ENCODE measurements around the gene PRKAG2. TPM values are rescaled to one million over a fixed set of nuclear protein-coding genes. Genes with fewer than 3 reads are reported as not detected.

The PRKAG2 gene
- total RNA-seq, 1 donor from 2014 or later = 35.4 TPM

DNA sequence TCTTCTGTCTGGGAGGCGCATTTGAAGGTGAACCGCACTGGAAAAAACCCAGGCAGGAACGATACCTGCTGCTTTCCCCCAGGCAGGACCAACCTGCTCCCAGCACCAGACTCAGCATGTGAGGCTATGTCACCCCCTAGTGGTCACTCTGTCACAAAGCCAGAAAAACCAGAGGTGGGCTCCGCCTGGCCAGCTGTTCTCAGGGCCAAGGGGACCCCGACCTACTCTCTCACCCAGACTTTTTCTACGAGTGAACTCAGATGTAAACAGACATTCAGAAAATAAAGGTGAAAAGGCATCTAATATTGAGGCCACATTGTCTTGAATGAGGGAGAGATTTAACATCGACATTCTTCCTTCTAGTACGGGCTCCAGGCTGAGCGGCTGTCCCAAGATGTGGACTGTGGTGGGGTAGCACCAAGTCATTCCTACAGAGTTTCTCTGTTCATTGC is 117.3 kb downstream of the PRKAG2 start:
- peaks cover 23% of the 10 kb centered on the region for H3K4me1 ChIP-seq
- DNase-seq (no peak), ATAC-seq (peak; percentile 72 to 78)
- H3K4me3 ChIP-seq = no peak overlapping the region
- TF ChIP-seq, protein P1, sequence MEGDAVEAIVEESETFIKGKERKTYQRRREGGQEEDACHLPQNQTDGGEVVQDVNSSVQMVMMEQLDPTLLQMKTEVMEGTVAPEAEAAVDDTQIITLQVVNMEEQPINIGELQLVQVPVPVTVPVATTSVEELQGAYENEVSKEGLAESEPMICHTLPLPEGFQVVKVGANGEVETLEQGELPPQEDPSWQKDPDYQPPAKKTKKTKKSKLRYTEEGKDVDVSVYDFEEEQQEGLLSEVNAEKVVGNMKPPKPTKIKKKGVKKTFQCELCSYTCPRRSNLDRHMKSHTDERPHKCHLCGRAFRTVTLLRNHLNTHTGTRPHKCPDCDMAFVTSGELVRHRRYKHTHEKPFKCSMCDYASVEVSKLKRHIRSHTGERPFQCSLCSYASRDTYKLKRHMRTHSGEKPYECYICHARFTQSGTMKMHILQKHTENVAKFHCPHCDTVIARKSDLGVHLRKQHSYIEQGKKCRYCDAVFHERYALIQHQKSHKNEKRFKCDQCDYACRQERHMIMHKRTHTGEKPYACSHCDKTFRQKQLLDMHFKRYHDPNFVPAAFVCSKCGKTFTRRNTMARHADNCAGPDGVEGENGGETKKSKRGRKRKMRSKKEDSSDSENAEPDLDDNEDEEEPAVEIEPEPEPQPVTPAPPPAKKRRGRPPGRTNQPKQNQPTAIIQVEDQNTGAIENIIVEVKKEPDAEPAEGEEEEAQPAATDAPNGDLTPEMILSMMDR (IDR thresholded peaks at IDR 0.05) = peak; percentile 86
- no peaks in the 10 kb centered on the region for H3K36me3 ChIP-seq
- H3K27ac ChIP-seq = no peak overlapping the region
- intact Hi-C loops (cut with DNase I) = no loop called here
- H3K27me3 ChIP-seq (ENCODE audit: low read depth) = no peaks in the 10 kb centered on the region
- no peaks in the 10 kb centered on the region for H3K9me3 ChIP-seq

GRCh38 chr7:151758622-151759540 is 118.0 kb downstream of the PRKAG2 start:
- no peak for ATAC-seq
- no peak overlapping the region for H3K27ac ChIP-seq

GRCh38 chr7:151757274-151757673 is 119.6 kb downstream of the PRKAG2 start:
- ATAC-seq = no peak
- H3K27ac ChIP-seq = no peak overlapping the region
- intact Hi-C loops (cut with DNase I) = no loop called here

More at GRCh38 chr7:151758622-151759540, 118.0 kb downstream of the PRKAG2 start:
- Histone ChIP-seq H3K36me3 (no peaks in the 10 kb centered on the region), H3K4me3 (no peak overlapping the region), H3K4me1 (peaks cover 28% of the 10 kb centered on the region), H3K9me3 (no peaks in the 10 kb centered on the region), H3K27me3 (ENCODE audit: low read depth) (no peaks in the 10 kb centered on the region)
- intact Hi-C loops (cut with DNase I) = no loop called here
- TF ChIP-seq, protein P1 (IDR thresholded peaks at IDR 0.05) = no peak
- DNase-seq = no peak

GRCh38 chr7:151756866-151757265 is 120.0 kb downstream of the PRKAG2 start:
- DNase-seq (no peak), ATAC-seq (no peak)
- Histone ChIP-seq H3K4me3 (no peak overlapping the region), H3K27me3 (ENCODE audit: low read depth) (no peaks in the 10 kb centered on the region), H3K4me1 (peaks cover 28% of the 10 kb centered on the region), H3K9me3 (no peaks in the 10 kb centered on the region), H3K36me3 (no peaks in the 10 kb centered on the region), H3K27ac (no peak overlapping the region)
- TF ChIP-seq, protein P1 (IDR thresholded peaks at IDR 0.05) = no peak
- intact Hi-C loops (cut with DNase I) = no loop called here

More at GRCh38 chr7:151757274-151757673, 119.6 kb downstream of the PRKAG2 start:
- peaks cover 28% of the 10 kb centered on the region for H3K4me1 ChIP-seq
- no peaks in the 10 kb centered on the region for H3K36me3 ChIP-seq
- H3K4me3 ChIP-seq = no peak overlapping the region
- DNase-seq = no peak
- TF ChIP-seq, protein P1 (IDR thresholded peaks at IDR 0.05) = no peak
- H3K9me3 ChIP-seq = no peaks in the 10 kb centered on the region
- no peaks in the 10 kb centered on the region for H3K27me3 ChIP-seq (ENCODE audit: low read depth)

DNA sequence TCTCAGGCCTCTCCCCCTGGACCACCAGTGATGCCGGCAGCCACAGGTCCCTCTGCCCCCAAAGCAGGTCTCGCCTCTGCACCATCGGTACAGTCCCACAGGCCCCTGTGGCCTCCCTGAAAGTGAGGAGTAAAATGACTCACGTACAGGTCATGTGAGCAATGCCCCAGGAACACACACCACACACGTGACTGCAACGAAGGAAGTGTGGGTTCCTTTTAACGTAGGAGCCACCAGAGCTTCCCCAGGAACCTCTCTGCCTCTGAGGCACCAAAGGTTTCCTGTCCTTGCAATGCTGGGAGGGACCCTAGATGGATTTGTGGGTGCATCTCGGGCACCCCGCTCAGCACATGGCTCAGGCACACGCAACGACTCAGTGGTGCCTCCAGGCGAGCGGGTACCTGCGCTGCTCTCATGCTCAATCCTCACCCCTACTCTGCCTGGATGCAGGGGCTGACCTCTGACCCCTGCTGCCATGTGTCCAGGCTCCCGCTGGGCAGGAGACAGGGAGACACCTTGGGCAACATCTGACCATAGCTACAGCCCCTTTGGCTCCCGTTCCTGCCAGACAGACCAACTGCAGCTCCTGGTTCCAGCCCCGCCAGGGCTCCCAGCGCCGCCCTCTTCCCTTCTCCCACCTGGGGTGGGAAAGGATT is 120.7 kb downstream of the PRKAG2 start:
- H3K36me3 ChIP-seq = no peaks in the 10 kb centered on the region
- no peaks in the 10 kb centered on the region for H3K9me3 ChIP-seq
- ATAC-seq (peak in 1 of 2 donors; percentile 15), DNase-seq (peak; percentile 51)
- no peaks in the 10 kb centered on the region for H3K27me3 ChIP-seq (ENCODE audit: low read depth)
- TF ChIP-seq, protein P1 (IDR thresholded peaks at IDR 0.05) = no peak
- peak overlapping the region; percentile 31 for H3K27ac ChIP-seq
- intact Hi-C loops (cut with DNase I) = no loop called here
- H3K4me1 ChIP-seq = peaks cover 28% of the 10 kb centered on the region
- no peak overlapping the region for H3K4me3 ChIP-seq

Measured in lower lobe of right lung (tissue), 2 donors.